ENCODE data around the gene LRSAM1. TPM values are rescaled to one million over a fixed set of nuclear protein-coding genes. Genes with fewer than 3 reads are reported as not detected.
A peak's percentile ranks its signal among the peaks of the same experiment; 100 is the strongest.

LRSAM1 gene
- total and polyA plus RNA-seq, 2 of the 8 experiments (the other 6 are each of a cell fraction or from before 2014, with no cell fraction given) = 9.7 to 18.3 TPM

DNA sequence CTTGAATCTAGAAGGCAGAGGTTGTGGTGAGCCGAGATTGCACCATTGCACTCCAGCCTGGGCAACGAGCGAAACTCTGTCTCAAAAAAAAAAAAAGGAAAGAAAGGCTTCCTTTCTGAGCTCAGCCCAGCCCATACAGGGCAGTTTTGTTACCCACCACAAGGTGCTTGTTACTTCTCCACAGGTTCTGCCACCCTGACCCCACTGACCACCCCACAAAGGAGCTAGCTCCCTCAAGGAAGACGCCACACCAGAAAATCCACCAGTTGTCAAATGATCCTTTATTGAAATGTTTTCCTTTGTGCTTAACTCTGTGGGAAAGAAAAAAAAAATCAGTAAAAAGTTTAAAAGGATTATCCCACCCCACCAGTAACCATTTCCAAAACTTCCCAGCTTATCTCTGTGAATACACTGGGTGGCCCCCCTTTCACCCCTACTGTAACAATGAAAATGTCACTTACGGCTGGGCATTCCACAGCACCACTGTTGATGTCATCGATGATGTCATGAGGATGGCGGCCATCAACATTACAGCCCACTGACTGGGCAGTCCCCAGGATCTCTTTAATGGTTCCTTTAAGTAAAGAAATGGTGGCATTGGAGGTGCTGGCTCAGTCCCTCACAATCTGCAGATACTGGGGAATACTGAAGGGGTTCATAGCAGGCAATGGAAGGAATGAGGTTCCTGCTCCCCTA lies 3.7 kb upstream of the LRSAM1 start (continued):
- TF ChIP-seq CTCF (IDR thresholded peaks at IDR 0.05; ENCODE audit: control extremely low read depth in 1 of 3, insufficient read depth in 1 of 3, low read depth in 1 of 3, low read length in 3 of 3) = no peak
- no peak for TF ChIP-seq TAF7 (optimal IDR thresholded peaks at IDR 0.05; ENCODE audit: borderline replicate concordance, low read depth, low read length)
- TF ChIP-seq CBX8 (IDR thresholded peaks at IDR 0.05; ENCODE audit: borderline replicate concordance, low read depth, low read length) = no peak
- no peak for TF ChIP-seq SIN3A (conservative IDR thresholded peaks at IDR 0.05 in 1 of 2, IDR thresholded peaks at IDR 0.05 in 1 of 2; ENCODE audit: low read depth in 1 of 2, low read length in 2 of 2)
- no peak for TF ChIP-seq KDM4A (IDR thresholded peaks at IDR 0.05; ENCODE audit: low read depth, low read length, severe bottlenecking)
- no peak for TF ChIP-seq KDM1A (IDR thresholded peaks at IDR 0.05; ENCODE audit: borderline replicate concordance, low read length)
- TF ChIP-seq POLR2A (IDR thresholded peaks at IDR 0.05; ENCODE audit: control extremely low read depth in 1 of 2, low read depth in 2 of 2, low read length in 2 of 2) = peak in 1 of 2 experiments; percentile 47; a peak in 2 of 3 replicates
- TF ChIP-seq EP300 (IDR thresholded peaks at IDR 0.05; ENCODE audit: borderline replicate concordance in 1 of 2, low read depth in 2 of 2, low read length in 2 of 2) = no peak
- TF ChIP-seq FOSL1 (IDR thresholded peaks at IDR 0.05; ENCODE audit: insufficient read depth, low read depth, low read length) = no peak
- TF ChIP-seq, protein P1, sequence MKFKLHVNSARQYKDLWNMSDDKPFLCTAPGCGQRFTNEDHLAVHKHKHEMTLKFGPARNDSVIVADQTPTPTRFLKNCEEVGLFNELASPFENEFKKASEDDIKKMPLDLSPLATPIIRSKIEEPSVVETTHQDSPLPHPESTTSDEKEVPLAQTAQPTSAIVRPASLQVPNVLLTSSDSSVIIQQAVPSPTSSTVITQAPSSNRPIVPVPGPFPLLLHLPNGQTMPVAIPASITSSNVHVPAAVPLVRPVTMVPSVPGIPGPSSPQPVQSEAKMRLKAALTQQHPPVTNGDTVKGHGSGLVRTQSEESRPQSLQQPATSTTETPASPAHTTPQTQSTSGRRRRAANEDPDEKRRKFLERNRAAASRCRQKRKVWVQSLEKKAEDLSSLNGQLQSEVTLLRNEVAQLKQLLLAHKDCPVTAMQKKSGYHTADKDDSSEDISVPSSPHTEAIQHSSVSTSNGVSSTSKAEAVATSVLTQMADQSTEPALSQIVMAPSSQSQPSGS (IDR thresholded peaks at IDR 0.05; ENCODE audit: low read length) = peak; percentile 77; the same call in 1 of the 2 replicates
- TF ChIP-seq POLR2AphosphoS5 (IDR thresholded peaks at IDR 0.05; ENCODE audit: low read depth, low read length) = no peak; the same call in none of the 2 replicates
- no peak for TF ChIP-seq MAFK (IDR thresholded peaks at IDR 0.05; ENCODE audit: low read depth, low read length)

Measured in H1 (cell line).